ENCODE measurements around the gene NRBP1.

NRBP1 gene

DNA sequence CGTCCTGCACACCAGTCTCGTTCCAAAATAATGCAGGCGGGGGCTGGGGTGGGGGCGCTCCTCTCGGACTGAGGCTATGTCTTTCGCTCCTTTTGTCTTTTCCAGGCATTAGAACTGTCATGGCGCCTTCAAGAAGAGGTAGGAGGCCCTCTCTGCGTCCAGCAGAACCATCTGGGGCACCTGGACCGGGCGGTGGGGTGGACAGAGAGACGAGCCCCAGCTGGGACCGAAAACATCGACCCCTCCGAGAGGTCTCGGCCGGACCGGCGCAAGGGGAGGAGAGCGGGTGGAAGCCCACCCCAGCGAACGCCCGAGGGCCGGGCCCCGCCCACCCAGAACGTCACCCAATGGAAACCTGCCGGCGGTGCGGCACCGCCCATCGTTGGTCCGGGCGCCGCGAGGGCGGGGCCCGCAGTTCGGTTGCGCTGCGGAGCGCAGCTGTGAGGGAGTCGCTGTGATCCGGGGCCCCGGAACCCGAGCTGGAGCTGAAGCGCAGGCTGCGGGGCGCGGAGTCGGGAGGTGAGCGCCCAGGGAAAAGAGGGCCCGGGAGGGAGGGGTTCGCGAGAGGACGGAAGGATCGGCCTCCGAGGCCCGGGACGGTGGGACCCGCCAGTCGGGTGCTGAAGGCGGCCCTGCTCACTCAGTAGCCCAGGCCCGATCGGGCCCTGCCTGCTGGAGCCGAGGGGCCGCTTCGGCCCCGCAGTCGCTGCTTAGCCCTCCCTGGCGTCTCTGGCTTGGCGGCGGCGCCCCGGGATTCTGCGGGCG lies at the start of gene NRBP1:
NRBP1 (plus strand) TSS at position 419 of the 765 bp plus-strand sequence. CDS start 4,643 bp downstream, outside the sequence.
- peaks cover 13% of the 10 kb centered on the region for H3K36me3 Mint-ChIP-seq (ENCODE audit: low read depth)
- H3K27ac Mint-ChIP-seq, result peak within 1 kb of the TSS; percentile 99
- no peaks in the 10 kb centered on the region for H3K27me3 Mint-ChIP-seq
- no peaks in the 10 kb centered on the region for H3K9me3 Mint-ChIP-seq
- H3K4me1 Mint-ChIP-seq (ENCODE audit: low read depth), result peaks cover 36% of the 10 kb centered on the region
- peak within 1 kb of the TSS; percentile 93 for H3K4me3 Mint-ChIP-seq

DNA sequence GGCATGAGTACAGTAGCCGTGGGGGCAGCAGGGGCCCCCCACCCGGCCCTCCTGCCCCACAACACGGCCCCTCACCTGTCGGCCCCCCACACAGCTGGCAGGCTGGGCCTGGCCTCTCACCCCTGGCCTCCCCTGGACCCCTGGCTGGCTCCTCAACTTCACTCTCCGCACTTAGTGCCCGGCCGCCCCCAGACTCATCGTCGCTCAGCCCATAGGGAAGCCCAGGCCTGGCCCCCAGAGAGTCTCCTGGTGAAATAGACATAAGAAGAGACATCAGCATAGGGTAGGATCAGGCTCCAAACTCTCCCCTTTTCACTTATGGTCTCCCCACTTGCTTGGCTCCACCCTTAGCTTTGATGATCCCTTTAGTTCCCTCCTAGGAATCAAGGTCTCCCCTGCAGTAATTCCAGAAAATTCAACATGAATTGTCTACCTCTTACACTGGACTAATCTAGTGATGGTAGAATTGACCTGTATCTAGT lies 49.6 kb upstream of the NRBP1 start:
- H3K9me3 Mint-ChIP-seq, result no peaks in the 10 kb centered on the region
- H3K4me3 Mint-ChIP-seq, result peak overlapping the region; percentile 88
- H3K27ac Mint-ChIP-seq, result peak overlapping the region; percentile 92
- H3K36me3 Mint-ChIP-seq (ENCODE audit: low read depth), result peaks cover 68% of the 10 kb centered on the region
- no peaks in the 10 kb centered on the region for H3K27me3 Mint-ChIP-seq
- peaks cover 34% of the 10 kb centered on the region for H3K4me1 Mint-ChIP-seq (ENCODE audit: low read depth)

DNA sequence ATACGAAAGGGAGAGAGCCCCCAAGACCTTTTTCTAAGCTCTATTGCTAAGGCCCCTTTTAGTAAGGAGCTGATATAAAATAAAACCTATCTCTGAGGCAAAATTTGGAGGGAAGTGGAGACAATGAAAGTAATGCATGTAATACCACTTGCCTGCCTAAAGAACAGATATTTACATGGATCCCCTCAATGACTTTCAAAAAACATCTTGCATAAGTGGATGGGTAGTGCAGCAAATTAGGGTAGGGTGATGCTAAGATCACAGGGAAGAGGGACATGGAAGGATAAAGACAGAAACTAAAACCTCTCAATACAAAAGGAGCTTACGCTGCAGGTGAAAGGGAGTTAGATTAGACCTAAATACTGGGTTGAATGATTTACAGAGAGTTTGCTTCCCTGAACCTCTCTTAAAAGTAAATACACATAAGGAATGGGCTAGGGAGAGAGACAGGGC lies 49.0 kb upstream of the NRBP1 start:
- no peaks in the 10 kb centered on the region for H3K9me3 Mint-ChIP-seq
- peaks cover 39% of the 10 kb centered on the region for H3K4me1 Mint-ChIP-seq (ENCODE audit: low read depth)
- H3K27me3 Mint-ChIP-seq, result no peaks in the 10 kb centered on the region
- H3K27ac Mint-ChIP-seq, result peak overlapping the region; percentile 92
- peaks cover 69% of the 10 kb centered on the region for H3K36me3 Mint-ChIP-seq (ENCODE audit: low read depth)
- H3K4me3 Mint-ChIP-seq, result peak overlapping the region; percentile 88

DNA sequence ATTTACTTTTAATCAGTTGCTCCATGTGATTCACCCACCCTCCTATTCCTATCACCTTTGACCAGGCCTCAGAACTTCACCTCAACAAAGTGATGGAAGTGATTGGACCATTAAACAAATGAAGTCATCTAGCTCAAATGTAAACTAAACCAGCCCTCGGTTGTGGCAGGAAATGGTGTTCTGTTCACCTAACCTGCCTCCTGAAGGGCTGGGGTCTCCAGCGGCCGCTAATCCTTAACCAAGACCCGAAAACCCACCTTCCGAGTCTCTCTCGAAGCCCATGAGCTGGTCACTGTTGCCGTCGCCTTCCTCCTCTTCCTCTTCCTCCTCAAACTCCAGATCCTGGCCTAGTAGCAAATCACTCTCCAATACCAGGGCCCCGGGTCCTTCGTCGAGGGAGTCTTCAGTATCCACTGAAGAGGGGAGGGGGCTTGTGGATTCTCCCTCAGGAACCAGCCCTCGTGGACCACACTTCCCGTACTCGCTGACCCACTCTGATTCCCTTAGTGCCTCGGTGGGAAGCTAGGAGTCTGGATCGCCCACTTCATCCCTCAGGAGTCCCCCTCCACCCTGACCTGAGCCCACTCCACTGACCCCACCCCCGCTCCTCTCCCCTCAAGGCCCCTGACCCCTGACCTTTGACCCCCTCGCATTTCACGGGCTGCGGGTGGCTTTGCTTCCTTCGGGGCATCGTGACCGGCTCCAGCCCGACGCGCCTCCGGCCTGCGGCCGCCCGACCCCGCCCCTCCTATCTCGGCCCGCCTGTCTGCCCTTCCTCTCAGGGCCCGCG lies 48.4 kb upstream of the NRBP1 start:
- Mint-ChIP-seq H3K4me3 (peak overlapping the region; percentile 88), H3K27ac (peak overlapping the region; percentile 92), H3K36me3 (ENCODE audit: low read depth) (peaks cover 67% of the 10 kb centered on the region), H3K4me1 (ENCODE audit: low read depth) (peaks cover 42% of the 10 kb centered on the region), H3K27me3 (no peaks in the 10 kb centered on the region), H3K9me3 (no peaks in the 10 kb centered on the region)

DNA sequence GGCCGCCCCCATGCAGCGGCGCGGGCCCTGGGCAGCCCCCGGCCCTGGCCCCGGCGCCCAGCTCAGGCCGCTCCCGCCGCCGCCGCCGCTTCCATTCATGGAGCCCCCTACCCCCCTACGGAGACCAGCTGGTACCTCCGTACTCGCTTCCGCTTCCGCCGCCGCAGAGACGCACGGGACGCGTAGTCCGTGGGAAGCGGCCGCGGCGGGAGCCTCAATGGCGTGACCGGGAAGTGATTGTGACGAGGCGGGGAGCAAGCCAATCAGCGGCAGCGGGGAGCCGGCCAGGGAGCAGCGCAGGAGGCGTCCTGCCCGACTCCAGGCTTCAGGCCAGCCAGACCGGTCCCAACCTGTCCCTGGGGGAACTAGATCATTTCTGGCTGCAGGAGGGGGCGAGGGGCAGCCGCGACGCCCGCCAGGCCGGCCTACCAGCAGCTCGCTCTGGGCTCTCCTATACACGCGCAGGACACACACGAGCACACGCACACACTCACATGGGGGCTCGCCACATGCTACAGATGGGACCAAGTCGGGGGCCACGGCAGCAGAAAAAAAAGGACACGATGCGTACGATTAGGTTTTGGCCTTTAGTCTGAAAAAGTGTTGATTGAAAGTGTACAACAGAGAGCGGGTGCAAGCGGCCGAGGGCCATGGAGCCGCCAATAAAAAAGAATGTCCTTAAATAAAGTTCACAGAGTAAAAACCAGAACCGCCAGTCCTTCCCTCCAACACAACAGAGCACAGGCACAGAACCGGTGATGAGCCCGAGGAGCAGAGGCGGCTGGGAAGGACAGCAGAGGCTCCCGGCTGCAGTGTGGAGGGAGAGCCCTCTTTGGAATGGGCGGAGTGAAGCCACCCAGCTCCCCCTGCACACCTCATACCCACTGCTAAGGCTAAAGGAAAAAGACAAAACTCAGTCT lies 47.5 kb upstream of the NRBP1 start, which contains the start of gene ZNF513:
ZNF513 (minus strand) TSS at position 109 of the 920 bp plus-strand sequence. CDS start 208 bp downstream, outside the sequence.
- Mint-ChIP-seq H3K9me3 (no peaks in the 10 kb centered on the region), H3K27me3 (no peaks in the 10 kb centered on the region), H3K4me1 (ENCODE audit: low read depth) (peaks cover 45% of the 10 kb centered on the region), H3K4me3 (peak within 1 kb of the TSS; percentile 88), H3K27ac (peak within 1 kb of the TSS; percentile 95), H3K36me3 (ENCODE audit: low read depth) (peaks cover 70% of the 10 kb centered on the region)

DNA sequence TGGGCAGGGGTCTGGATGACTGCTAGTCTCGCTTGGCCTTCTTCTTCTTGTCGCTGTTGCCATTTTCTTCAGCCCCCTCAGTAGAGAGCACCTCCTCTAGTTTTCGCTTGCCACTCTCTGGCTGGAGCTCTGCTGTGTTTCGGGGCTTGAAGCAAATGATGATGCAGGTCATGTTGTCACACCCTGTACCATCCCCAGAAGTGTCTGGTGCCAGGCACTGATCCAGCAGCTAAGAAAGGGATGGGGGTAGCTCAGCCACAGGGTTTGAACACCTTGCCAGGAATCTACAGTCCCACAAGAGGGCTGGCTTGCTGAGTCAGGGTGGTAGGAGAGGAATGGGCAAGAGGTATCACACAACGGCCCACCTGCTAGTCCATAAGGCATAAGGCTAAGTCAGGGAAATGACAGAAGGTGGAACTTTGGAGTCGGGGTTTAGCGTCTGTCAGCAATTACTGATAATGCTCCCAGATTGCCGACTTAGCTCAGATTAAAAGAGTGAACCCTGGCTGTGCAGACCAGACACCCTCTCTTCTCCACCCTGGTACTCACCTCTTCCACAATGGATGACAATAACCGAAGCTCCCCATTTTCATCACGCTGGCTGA lies 46.8 kb upstream of the NRBP1 start:
- Mint-ChIP-seq H3K4me1 (ENCODE audit: low read depth) (peaks cover 45% of the 10 kb centered on the region), H3K27ac (peak overlapping the region; percentile 95), H3K4me3 (peak overlapping the region; percentile 88), H3K27me3 (no peaks in the 10 kb centered on the region), H3K36me3 (ENCODE audit: low read depth) (peaks cover 66% of the 10 kb centered on the region), H3K9me3 (no peaks in the 10 kb centered on the region)

DNA sequence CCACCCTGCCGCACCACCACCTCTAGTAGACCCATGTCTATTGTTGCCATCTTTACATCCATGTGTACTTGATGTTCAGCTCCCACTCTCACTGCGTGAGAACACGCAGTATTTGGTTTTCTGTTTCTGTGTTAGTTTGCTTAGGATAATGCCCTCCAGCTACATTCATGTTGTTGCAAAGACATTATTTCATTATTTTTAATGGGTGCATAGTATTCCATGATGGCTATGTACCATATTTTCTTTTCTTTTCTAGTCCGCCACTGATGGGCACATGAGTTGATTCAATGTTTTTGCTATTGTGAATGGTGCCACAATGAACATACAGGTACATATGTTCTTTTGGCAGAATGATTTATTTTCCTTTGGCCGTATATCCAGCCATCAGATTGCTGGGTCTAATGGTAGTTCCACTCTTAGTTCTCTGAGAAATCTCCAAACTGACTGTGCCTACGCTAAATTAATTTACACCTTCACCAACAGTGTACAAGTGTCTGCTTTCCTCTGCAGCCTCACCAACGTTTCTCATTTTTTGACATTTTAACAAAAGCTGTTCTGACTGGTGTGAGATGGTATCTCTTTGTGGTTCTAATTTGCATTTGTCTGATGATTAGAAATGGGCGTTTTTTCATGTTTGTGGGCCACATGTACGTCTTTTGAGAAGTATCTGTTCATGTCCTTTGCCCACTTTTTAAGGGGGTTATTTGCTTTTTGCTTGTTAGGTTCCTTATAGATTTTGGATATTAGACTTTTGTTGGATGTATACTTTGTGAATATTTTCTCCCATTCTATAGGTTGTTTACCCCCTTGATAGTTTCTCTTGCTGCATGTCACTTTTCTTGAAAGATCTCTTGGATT lies 37.4 kb upstream of the NRBP1 start:
- peaks cover 21% of the 10 kb centered on the region for H3K4me1 Mint-ChIP-seq (ENCODE audit: low read depth)
- no peak overlapping the region for H3K4me3 Mint-ChIP-seq
- no peaks in the 10 kb centered on the region for H3K9me3 Mint-ChIP-seq
- peak overlapping the region; percentile 28 for H3K27ac Mint-ChIP-seq
- no peaks in the 10 kb centered on the region for H3K27me3 Mint-ChIP-seq
- H3K36me3 Mint-ChIP-seq (ENCODE audit: low read depth), result peaks cover 39% of the 10 kb centered on the region

DNA sequence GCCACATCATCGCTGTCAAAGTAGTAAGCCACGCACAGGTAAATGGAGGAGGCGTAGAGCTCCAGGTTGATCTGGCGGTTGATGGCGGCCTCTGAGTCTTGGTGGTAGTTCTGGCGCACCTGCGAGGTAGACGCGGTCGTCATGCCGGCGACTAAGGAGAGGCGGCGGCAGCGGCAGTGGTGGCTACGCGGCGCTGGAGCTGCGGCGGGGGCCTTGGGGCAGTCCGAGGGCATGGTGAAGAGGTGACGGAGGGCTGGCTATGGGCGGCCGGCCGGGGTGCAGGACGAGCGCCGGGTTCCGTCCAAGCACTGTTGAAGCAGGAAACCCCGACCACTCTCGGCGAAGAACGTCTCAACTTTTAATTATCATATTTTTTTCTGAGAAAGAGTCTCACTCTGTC lies 35.2 kb upstream of the NRBP1 start:
- H3K4me1 Mint-ChIP-seq (ENCODE audit: low read depth), result peaks cover 30% of the 10 kb centered on the region
- H3K36me3 Mint-ChIP-seq (ENCODE audit: low read depth), result peaks cover 42% of the 10 kb centered on the region
- peak overlapping the region; percentile 57 for H3K27ac Mint-ChIP-seq
- H3K4me3 Mint-ChIP-seq, result no peak overlapping the region
- H3K9me3 Mint-ChIP-seq, result no peaks in the 10 kb centered on the region
- no peaks in the 10 kb centered on the region for H3K27me3 Mint-ChIP-seq

DNA sequence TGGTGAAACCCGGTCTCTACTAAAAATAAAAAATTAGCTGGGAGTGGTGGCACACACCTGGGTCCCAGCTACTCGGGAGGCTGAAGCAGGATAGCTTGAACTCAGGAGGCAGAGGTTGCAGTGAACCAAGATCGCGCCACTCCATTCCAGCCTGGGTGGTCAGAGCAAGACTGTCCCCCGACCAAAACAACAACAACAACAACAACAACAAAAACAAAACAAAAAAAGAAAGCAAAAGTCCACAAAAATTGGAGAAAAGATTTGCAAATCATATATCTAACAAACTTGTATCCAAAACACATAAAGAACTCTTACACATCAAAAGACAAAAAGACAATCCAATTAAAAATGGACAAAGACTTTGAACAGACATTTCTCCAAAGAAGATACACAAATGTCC lies 29.5 kb upstream of the NRBP1 start:
- Mint-ChIP-seq H3K27ac (no peak overlapping the region), H3K4me3 (no peak overlapping the region), H3K27me3 (no peaks in the 10 kb centered on the region), H3K4me1 (ENCODE audit: low read depth) (peaks cover 41% of the 10 kb centered on the region), H3K9me3 (no peaks in the 10 kb centered on the region), H3K36me3 (ENCODE audit: low read depth) (peaks cover 44% of the 10 kb centered on the region)

DNA sequence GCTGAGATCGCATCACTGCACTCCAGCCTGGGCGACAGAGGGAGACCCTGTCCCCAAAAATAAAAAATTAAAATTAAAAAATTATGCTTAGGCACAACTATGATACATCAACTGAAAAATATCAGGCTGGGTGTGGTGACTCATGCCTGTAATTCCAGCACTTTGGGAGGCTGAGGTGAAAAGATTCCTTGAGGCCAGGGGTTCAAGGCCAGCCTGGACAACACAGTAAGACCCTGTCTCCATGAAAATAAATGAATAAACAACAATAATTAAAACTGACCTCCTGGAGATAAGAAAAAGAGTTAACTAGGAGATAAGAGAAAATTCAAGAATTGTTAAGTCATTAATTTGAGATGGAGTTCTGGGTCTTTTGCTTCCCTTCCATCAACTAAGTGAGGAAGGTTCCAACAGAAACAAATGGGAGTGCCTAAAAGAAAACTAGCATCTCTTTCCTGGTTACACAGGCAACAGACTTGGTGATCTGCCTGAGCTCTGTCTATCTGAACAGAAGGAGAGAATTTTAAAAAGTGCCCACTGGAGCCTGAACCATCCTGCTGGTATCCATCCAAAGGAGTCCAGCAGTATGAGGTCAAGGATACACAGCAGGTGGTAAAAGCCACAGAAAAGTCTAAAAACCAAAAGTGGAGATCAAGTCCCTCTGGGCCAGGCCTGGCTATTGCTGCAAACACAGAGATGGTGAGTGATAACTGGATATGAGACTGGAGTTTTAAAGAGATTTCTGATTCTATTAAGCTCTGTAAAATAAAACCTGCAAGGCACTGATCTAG lies 27.9 kb upstream of the NRBP1 start:
- Mint-ChIP-seq H3K36me3 (ENCODE audit: low read depth) (peaks cover 50% of the 10 kb centered on the region), H3K4me1 (ENCODE audit: low read depth) (peaks cover 47% of the 10 kb centered on the region), H3K9me3 (no peaks in the 10 kb centered on the region), H3K27ac (peak overlapping the region; percentile 4), H3K27me3 (no peaks in the 10 kb centered on the region), H3K4me3 (no peak overlapping the region)

DNA sequence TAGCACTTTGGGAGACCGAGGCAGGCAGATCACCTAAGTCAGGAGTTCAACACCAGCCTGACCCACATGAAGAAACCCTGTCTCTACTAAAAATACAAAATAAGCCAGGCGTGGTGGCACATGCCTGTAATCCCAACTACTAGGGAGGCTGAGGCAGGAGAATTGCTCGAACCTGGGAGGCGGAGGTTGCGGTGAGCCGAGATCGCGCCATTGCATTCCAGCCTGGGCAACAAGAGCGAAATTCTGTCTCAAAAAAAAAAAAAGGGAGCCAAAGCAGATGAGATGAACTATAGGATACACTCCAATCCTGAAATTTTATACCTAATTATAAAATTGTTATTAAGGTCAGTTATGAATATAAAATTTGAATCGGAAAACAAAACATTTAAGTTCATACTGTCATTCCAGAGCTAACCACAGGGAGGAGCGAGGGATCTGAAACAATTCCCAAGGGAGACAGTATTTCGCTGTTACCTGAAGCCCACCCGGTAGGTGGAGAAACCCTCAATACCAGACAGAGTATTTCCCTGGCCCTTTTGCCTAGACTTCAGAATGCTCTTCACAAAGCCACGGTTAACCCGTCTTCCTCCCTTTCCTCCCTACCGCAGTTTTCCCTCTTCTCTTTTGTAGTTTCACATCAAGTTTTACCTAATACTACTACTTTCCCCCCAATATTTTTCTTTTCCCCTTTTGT lies 20.5 kb upstream of the NRBP1 start:
- Mint-ChIP-seq H3K27me3 (peaks cover 6% of the 10 kb centered on the region), H3K36me3 (ENCODE audit: low read depth) (peaks cover 39% of the 10 kb centered on the region), H3K27ac (peak overlapping the region; percentile 84), H3K4me1 (ENCODE audit: low read depth) (peaks cover 46% of the 10 kb centered on the region), H3K4me3 (peak overlapping the region; percentile 94), H3K9me3 (peaks cover 3% of the 10 kb centered on the region)

DNA sequence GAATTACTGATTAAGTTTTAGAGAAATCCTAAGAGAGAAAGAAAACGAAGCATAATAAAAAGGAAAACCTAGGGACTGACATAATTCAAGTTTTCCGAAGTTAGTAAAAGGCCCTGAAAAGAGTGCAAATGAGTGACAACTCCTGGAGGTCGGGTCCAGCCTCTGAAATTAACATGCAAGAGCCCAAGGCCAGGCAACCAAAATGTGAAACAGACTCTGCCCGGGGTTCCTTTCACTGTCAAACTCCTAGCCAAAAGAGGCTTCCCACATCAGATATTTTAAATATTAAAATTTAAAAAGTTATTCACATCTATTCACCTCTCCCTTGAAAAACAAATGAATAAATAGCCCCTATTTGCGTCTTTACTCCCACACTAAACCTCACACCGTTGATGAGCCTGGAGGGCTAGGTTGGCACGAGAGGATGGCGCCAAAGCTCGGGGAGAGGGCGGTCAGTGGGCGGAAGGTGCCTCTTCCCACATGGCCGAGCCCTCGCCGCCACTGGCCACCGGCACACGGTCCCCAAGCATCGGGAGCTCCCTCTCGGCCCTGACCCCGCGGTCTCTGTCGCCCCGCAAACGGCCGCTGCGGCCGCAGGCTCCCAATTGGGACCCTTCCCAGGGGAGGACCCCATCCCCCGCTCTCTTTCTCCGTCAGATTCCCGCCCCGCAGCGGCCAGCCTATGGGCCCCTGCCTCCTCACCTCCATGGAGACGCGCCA lies 19.7 kb upstream of the NRBP1 start:
- H3K36me3 Mint-ChIP-seq (ENCODE audit: low read depth), result peaks cover 34% of the 10 kb centered on the region
- H3K4me3 Mint-ChIP-seq, result peak overlapping the region; percentile 94
- H3K9me3 Mint-ChIP-seq, result peaks cover 3% of the 10 kb centered on the region
- H3K4me1 Mint-ChIP-seq (ENCODE audit: low read depth), result peaks cover 40% of the 10 kb centered on the region
- H3K27me3 Mint-ChIP-seq, result peaks cover 8% of the 10 kb centered on the region
- peak overlapping the region; percentile 84 for H3K27ac Mint-ChIP-seq

All from stimulated activated naive CD8-positive, alpha-beta T cell treated with anti-CD3 and anti-CD28 coated beads, Interleukin-15, Interleukin-2, amounts not matched to agents 100 ng/mL and 50 ng/mL, for 24 hours (primary cell).